Neural progenitor cell (in vitro differentiated cells): Measurements from ENCODE around the gene OR6V1. TPM values are rescaled to one million over a fixed set of nuclear protein-coding genes. Genes with fewer than 3 reads are reported as not detected.

Experiments
- DNase-seq: peaks from one replicate; pipeline ENCODE4 v3.0.0-alpha.2; 2016; ENCODE audit warnings: low spot score
- H2AFZ ChIP-seq: fragments of 200-600 bp; sonication (generic); replicated peaks from 2 replicates; pipeline ENCODE4 v1.6.1; 2016; ENCODE audit warnings: antibody characterized with exemption
- H3F3A ChIP-seq: fragments of 200-600 bp; sonication (generic); 2 replicates; pipeline ENCODE4 v1.6.1; 2016; ENCODE audit warnings: antibody characterized with exemption, low read depth
- H3K27ac ChIP-seq: fragments of 200-600 bp; sonication (generic); 2 replicates; pipeline ENCODE4 v1.5.1; 2016; ENCODE audit warnings: mild to moderate bottlenecking
- H3K27me3 ChIP-seq: fragments of 200-600 bp; sonication (generic); 2 replicates; pipeline ENCODE4 v1.6.1; 2016; ENCODE audit warnings: mild to moderate bottlenecking, moderate library complexity
- H3K36me3 ChIP-seq: fragments of 200-600 bp; sonication (generic); 2 replicates; pipeline ENCODE4 v1.5.1; 2016
- H3K4me1 ChIP-seq: fragments of 200-600 bp; sonication (generic); 2 replicates; pipeline ENCODE4 v1.6.1; 2016; ENCODE audit warnings: mixed run types
- H3K4me2 ChIP-seq: fragments of 200-600 bp; sonication (generic); 2 replicates; pipeline ENCODE4 v1.6.1; 2016
- H3K4me3 ChIP-seq: fragments of 200-600 bp; sonication (generic); 2 replicates; pipeline ENCODE4 v1.5.1; 2016
- H3K79me2 ChIP-seq: fragments of 200-600 bp; sonication (generic); 2 replicates; pipeline ENCODE4 v1.6.1; 2016; ENCODE audit warnings: low read depth
- H3K9ac ChIP-seq: fragments of 200-600 bp; sonication (generic); 2 replicates; pipeline ENCODE4 v1.6.1; 2016
- H3K9me3 ChIP-seq: fragments of 200-600 bp; sonication (generic); 2 replicates; pipeline ENCODE4 v1.5.1; 2016; ENCODE audit warnings: low read depth
- H4K20me1 ChIP-seq: fragments of 200-600 bp; sonication (generic); 2 replicates; pipeline ENCODE4 v1.6.1; 2016; ENCODE audit warnings: low read depth
- H3K27ac Mint-ChIP-seq: 3 replicates; pipeline ENCODE4 v1.8.0; 2021; ENCODE audit warnings: mixed read lengths
- H3K27me3 Mint-ChIP-seq: 2 replicates; pipeline ENCODE4 v1.8.0; 2022; ENCODE audit warnings: low read depth, mild to moderate bottlenecking, inconsistent platforms, moderate library complexity, mixed read lengths; ENCODE audit not compliant: insufficient read depth
- H3K36me3 Mint-ChIP-seq: 3 replicates; pipeline ENCODE4 v1.8.0; 2021; ENCODE audit warnings: mixed read lengths
- H3K4me1 Mint-ChIP-seq: 3 replicates; pipeline ENCODE4 v1.8.0; 2021; ENCODE audit warnings: mixed read lengths
- H3K4me3 Mint-ChIP-seq: 3 replicates; pipeline ENCODE4 v1.8.0; 2021; ENCODE audit warnings: mild to moderate bottlenecking, moderate library complexity, mixed read lengths
- H3K9me3 Mint-ChIP-seq: 3 replicates; pipeline ENCODE4 v1.8.0; 2020; ENCODE audit warnings: mixed read lengths
- EZH2 ChIP-seq: fragments of 200-600 bp; sonication (generic); IDR thresholded peaks from 2 replicates; pipeline ENCODE4 v1.6.1; 2017; ENCODE audit warnings: antibody characterized with exemption, mild to moderate bottlenecking, moderate library complexity
- EZH2phosphoT487 ChIP-seq: fragments of 200-600 bp; sonication (generic); IDR thresholded peaks from 2 replicates; pipeline ENCODE4 v1.6.1; 2017; ENCODE audit warnings: antibody characterized with exemption
- total RNA-seq: library from RNA; depleted of rRNA; stranded (reverse); fragments of >200 nt; gene quantifications from 2 replicates; pipeline ENCODE4 v1.2.3, GENCODE V29; 2015; ENCODE audit warnings: low replicate concordance
- TF ChIP-seq, protein P1 (sequence below): fragments of 200-600 bp; sonication (generic); IDR thresholded peaks from 2 replicates; pipeline ENCODE4 v1.5.1; 2017; ENCODE audit warnings: antibody characterized with exemption, mild to moderate bottlenecking

OR6V1 gene
- total RNA-seq, 1 donor from 2014 or later: not detected

DNA sequence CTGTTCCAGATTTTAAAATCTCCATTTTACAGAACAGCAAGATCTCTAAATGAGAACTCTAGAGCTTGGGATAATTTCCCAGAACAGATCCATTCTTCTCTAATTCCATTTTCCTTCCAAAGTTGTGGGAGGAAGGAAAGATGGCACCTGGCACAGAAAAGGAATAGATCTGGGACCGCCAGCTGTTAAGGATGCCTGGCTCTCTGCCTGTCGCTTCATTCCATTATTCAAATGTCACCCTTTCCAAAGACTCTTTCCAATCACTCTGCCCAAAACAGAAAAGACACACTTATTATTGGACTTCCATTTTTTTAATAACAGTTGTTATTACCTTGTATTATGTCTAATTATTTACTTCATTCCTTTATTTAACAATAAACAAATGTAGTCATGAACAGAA lies 24.5 kb upstream of the OR6V1 start:
- Mint-ChIP-seq H3K4me3 (no peak overlapping the region), H3K36me3 (no peaks in the 10 kb centered on the region), H3K9me3 (no peaks in the 10 kb centered on the region), H3K27ac (no peak overlapping the region), H3K27me3 (peaks cover 3% of the 10 kb centered on the region), H3K4me1 (no peaks in the 10 kb centered on the region)
- H2AFZ ChIP-seq: no peak overlapping the region
- no peak overlapping the region for H3K4me3 ChIP-seq
- DNase-seq: no peak
- H4K20me1 ChIP-seq: no peaks in the 10 kb centered on the region
- no peak overlapping the region for H3K27ac ChIP-seq
- H3K4me2 ChIP-seq: no peak overlapping the region
- no peaks in the 10 kb centered on the region for H3K36me3 ChIP-seq
- no peaks in the 10 kb centered on the region for H3K9me3 ChIP-seq
- no peaks in the 10 kb centered on the region for H3K79me2 ChIP-seq
- no peak overlapping the region for H3K9ac ChIP-seq
- H3F3A ChIP-seq: no peaks in the 10 kb centered on the region
- TF ChIP-seq EZH2phosphoT487 (no peak), EZH2 (no peak)
- TF ChIP-seq, protein P1, sequence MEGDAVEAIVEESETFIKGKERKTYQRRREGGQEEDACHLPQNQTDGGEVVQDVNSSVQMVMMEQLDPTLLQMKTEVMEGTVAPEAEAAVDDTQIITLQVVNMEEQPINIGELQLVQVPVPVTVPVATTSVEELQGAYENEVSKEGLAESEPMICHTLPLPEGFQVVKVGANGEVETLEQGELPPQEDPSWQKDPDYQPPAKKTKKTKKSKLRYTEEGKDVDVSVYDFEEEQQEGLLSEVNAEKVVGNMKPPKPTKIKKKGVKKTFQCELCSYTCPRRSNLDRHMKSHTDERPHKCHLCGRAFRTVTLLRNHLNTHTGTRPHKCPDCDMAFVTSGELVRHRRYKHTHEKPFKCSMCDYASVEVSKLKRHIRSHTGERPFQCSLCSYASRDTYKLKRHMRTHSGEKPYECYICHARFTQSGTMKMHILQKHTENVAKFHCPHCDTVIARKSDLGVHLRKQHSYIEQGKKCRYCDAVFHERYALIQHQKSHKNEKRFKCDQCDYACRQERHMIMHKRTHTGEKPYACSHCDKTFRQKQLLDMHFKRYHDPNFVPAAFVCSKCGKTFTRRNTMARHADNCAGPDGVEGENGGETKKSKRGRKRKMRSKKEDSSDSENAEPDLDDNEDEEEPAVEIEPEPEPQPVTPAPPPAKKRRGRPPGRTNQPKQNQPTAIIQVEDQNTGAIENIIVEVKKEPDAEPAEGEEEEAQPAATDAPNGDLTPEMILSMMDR: no peak
- no peaks in the 10 kb centered on the region for H3K27me3 ChIP-seq
- peaks cover 5% of the 10 kb centered on the region for H3K4me1 ChIP-seq

DNA sequence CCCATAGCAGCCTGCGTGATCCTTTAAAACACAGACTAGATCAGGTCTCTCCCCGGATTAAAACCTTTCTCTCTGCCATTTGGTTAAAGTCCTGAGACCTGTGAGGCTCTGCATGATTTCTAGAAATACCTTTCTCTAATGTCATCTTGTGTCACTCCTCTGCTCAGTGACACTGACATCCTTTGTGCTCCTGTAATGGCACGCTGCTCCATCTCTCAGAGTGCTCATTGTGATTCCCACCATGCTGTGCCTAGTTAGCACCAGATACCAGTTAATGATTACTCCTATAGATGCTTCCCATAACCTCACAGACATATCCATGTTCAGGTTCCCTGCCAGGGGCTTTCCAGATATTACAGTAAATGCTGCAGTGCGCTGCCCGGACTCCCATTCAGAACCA lies 13.5 kb upstream of the OR6V1 start:
- Histone ChIP-seq H3K4me2 (no peak overlapping the region), H3K9me3 (no peaks in the 10 kb centered on the region), H3K27me3 (no peaks in the 10 kb centered on the region), H3K27ac (no peak overlapping the region), H3K4me3 (no peak overlapping the region), H3K36me3 (no peaks in the 10 kb centered on the region), H3K79me2 (no peaks in the 10 kb centered on the region), H3F3A (peaks cover 12% of the 10 kb centered on the region), H3K9ac (no peak overlapping the region), H3K4me1 (peaks cover 16% of the 10 kb centered on the region), H2AFZ (no peak overlapping the region), H4K20me1 (no peaks in the 10 kb centered on the region)
- Mint-ChIP-seq H3K36me3 (no peaks in the 10 kb centered on the region), H3K9me3 (peaks cover 10% of the 10 kb centered on the region), H3K27me3 (no peaks in the 10 kb centered on the region), H3K4me3 (no peak overlapping the region), H3K4me1 (peaks cover 21% of the 10 kb centered on the region), H3K27ac (no peak overlapping the region)
- no peak for TF ChIP-seq EZH2phosphoT487
- no peak for TF ChIP-seq EZH2
- TF ChIP-seq, protein P1: no peak
- DNase-seq: no peak

GRCh38 chr7:143040209-143040715 lies 11.9 kb upstream of the OR6V1 start:
- peaks cover 4% of the 10 kb centered on the region for H3K9me3 Mint-ChIP-seq
- no peak overlapping the region for H3K4me3 ChIP-seq
- TF ChIP-seq, protein P1: no peak
- TF ChIP-seq EZH2phosphoT487 (no peak), EZH2 (no peak)
- no peak for DNase-seq
- H3K4me1 Mint-ChIP-seq: peaks cover 21% of the 10 kb centered on the region
- H3K4me3 Mint-ChIP-seq: no peak overlapping the region
- no peaks in the 10 kb centered on the region for H3K27me3 Mint-ChIP-seq
- H3K4me1 ChIP-seq: peaks cover 16% of the 10 kb centered on the region
- H3K79me2 ChIP-seq: no peaks in the 10 kb centered on the region
- H3K9me3 ChIP-seq: no peaks in the 10 kb centered on the region
- H3K36me3 Mint-ChIP-seq: no peaks in the 10 kb centered on the region
- peaks cover 12% of the 10 kb centered on the region for H3F3A ChIP-seq
- H3K27ac Mint-ChIP-seq: no peak overlapping the region
- H3K36me3 ChIP-seq: no peaks in the 10 kb centered on the region
- H3K27me3 ChIP-seq: no peaks in the 10 kb centered on the region
- H3K9ac ChIP-seq: no peak overlapping the region
- H4K20me1 ChIP-seq: no peaks in the 10 kb centered on the region
- H2AFZ ChIP-seq: no peak overlapping the region
- no peak overlapping the region for H3K4me2 ChIP-seq
- H3K27ac ChIP-seq: no peak overlapping the region
